SU-DHL-6 (cell line): ENCODE results near the gene PML.

ENCODE experiments used
- H2AFZ ChIP-seq: fragments of 200-600 bp; sonication (generic); 2 replicates; pipeline ENCODE4 v1.6.1; 2014; ENCODE audit warnings: low read depth, mild to moderate bottlenecking, moderate library complexity, mixed read lengths, antibody characterized with exemption, low read length; ENCODE audit not compliant: severe bottlenecking
- H3F3A ChIP-seq: fragments of 200-600 bp; shearing (Covaris generic); 2 replicates; pipeline ENCODE4 v1.6.0; 2016; ENCODE audit warnings: antibody characterized with exemption, mild to moderate bottlenecking; ENCODE audit not compliant: insufficient read depth
- H3K27ac ChIP-seq: fragments of 200-600 bp; sonication (generic); 2 replicates; pipeline ENCODE4 v1.5.1; 2016; ENCODE audit warnings: low read depth, mild to moderate bottlenecking, low read length, moderate library complexity, mixed read lengths
- H3K27me3 ChIP-seq: fragments of 200-600 bp; sonication (generic), shearing (Covaris generic); 2 replicates; pipeline ENCODE4 v1.6.0; 2014; ENCODE audit warnings: mild to moderate bottlenecking, low read length
- H3K36me3 ChIP-seq: fragments of 200-600 bp; sonication (generic); 2 replicates; pipeline ENCODE4 v1.6.1; 2014; ENCODE audit warnings: mild to moderate bottlenecking, low read length, mixed read lengths
- H3K4me2 ChIP-seq: fragments of 300-600, 200-600 bp; shearing (Covaris generic), sonication (generic); 2 replicates; pipeline ENCODE4 v1.6.0; 2014; ENCODE audit warnings: low read length, low read depth, mild to moderate bottlenecking; ENCODE audit not compliant: poor library complexity, severe bottlenecking
- H3K4me3 ChIP-seq: fragments of 200-600 bp; sonication (generic); 2 replicates; pipeline ENCODE4 v1.5.1; 2014; ENCODE audit warnings: antibody characterized with exemption, low read length, mild to moderate bottlenecking, mixed read lengths; ENCODE audit not compliant: insufficient read depth, poor library complexity, severe bottlenecking
- H3K79me2 ChIP-seq: fragments of 200-600 bp; sonication (generic); 2 replicates; pipeline ENCODE4 v1.6.1; 2014; ENCODE audit warnings: mild to moderate bottlenecking, low read length, moderate library complexity; ENCODE audit not compliant: insufficient read depth
- H3K9ac ChIP-seq: fragments of 200-600 bp; sonication (generic); 2 replicates; pipeline ENCODE4 v1.7.0; 2014; ENCODE audit warnings: mild to moderate bottlenecking, low read length
- H3K9me2 ChIP-seq: fragments of 200-600 bp; sonication (generic); replicated peaks from 2 replicates; pipeline ENCODE4 v1.6.1; 2014; ENCODE audit warnings: low read length; ENCODE audit not compliant: insufficient read depth
- H3K9me3 ChIP-seq: fragments of 200-600 bp; sonication (generic); 2 replicates; pipeline ENCODE4 v1.6.1; 2014; ENCODE audit warnings: low read length, mixed read lengths; ENCODE audit not compliant: insufficient read depth
- H4K20me1 ChIP-seq: fragments of 200-600 bp; sonication (generic); 2 replicates; pipeline ENCODE4 v1.6.1; 2014; ENCODE audit warnings: low read depth, mild to moderate bottlenecking, antibody characterized with exemption, low read length, moderate library complexity, mixed read lengths
- EZH2phosphoT487 ChIP-seq: fragments of 200-600 bp; sonication (generic), shearing (Covaris generic); conservative IDR thresholded peaks from 2 replicates; pipeline ENCODE4 v1.6.1; 2018; ENCODE audit warnings: mild to moderate bottlenecking, antibody characterized with exemption, low read length, moderate library complexity, mixed read lengths
- TF ChIP-seq, protein P1 (sequence below): fragments of 200-600 bp; sonication (generic); IDR thresholded peaks from one replicate; pipeline ENCODE4 v1.5.1; 2017; ENCODE audit warnings: antibody characterized with exemption, mild to moderate bottlenecking, low read length, moderate library complexity; ENCODE audit not compliant: insufficient read depth, poor library complexity, severe bottlenecking

The PML gene

DNA sequence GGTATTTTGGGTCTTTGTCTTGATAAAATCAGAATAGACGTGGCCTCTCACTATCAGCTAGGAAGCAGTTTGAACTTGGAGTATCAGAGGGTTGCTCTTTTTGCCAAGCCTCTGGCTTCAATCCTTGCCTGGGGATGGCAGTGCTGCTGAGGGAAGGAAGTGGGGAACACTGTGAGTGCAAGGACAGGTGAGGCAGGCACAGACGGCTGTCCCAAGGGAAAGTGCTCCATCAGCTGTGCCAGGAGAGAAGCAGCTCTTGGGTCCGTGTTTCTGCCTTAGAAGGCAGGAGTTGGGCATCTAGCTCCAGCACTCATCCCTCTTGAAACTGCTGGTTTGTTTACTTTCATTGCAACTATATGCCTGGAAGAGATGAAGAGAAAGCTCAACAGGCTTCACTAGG lies 33.2 kb downstream of the PML start:
- TF ChIP-seq EZH2phosphoT487: no peak
- Histone ChIP-seq H3K4me3 (no peak overlapping the region), H3K36me3 (peaks cover 2% of the 10 kb centered on the region; the same call in 1 of the 2 replicates), H3K27me3 (no peaks in the 10 kb centered on the region), H3K9me3 (no peaks in the 10 kb centered on the region), H3K9me2 (no peaks in the 10 kb centered on the region), H2AFZ (no peak overlapping the region), H3F3A (no peaks in the 10 kb centered on the region), H3K9ac (no peak overlapping the region), H3K27ac (no peak overlapping the region), H3K79me2 (no peaks in the 10 kb centered on the region), H4K20me1 (no peaks in the 10 kb centered on the region), H3K4me2 (no peak overlapping the region)

DNA sequence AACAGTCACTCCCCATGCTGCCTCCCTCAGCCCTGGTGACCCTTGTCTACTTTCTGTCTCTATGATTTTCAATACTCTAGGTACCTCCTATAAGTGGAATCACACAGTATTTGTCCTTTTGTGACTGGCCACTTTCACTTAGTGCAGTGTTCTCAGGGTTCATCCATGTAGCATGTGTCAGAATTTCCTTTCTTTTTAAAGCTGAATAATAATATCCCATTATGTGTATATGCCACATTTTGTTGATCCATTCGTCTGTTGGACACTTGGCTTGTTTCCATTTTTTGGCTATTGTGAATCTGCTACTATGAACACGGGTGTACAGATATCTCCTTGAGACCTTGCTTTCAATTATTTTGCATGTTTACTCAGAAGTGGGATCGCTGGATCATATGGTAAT lies 34.1 kb downstream of the PML start:
- Histone ChIP-seq H3K9me3 (no peaks in the 10 kb centered on the region), H3F3A (no peaks in the 10 kb centered on the region), H2AFZ (no peak overlapping the region), H3K79me2 (no peaks in the 10 kb centered on the region), H3K9me2 (no peaks in the 10 kb centered on the region), H3K4me2 (no peak overlapping the region), H3K27me3 (no peaks in the 10 kb centered on the region), H3K27ac (no peak overlapping the region), H4K20me1 (no peaks in the 10 kb centered on the region), H3K4me3 (no peak overlapping the region), H3K9ac (no peak overlapping the region), H3K36me3 (peaks cover 2% of the 10 kb centered on the region; the same call in 1 of the 2 replicates)
- TF ChIP-seq EZH2phosphoT487: no peak
- TF ChIP-seq, protein P1, sequence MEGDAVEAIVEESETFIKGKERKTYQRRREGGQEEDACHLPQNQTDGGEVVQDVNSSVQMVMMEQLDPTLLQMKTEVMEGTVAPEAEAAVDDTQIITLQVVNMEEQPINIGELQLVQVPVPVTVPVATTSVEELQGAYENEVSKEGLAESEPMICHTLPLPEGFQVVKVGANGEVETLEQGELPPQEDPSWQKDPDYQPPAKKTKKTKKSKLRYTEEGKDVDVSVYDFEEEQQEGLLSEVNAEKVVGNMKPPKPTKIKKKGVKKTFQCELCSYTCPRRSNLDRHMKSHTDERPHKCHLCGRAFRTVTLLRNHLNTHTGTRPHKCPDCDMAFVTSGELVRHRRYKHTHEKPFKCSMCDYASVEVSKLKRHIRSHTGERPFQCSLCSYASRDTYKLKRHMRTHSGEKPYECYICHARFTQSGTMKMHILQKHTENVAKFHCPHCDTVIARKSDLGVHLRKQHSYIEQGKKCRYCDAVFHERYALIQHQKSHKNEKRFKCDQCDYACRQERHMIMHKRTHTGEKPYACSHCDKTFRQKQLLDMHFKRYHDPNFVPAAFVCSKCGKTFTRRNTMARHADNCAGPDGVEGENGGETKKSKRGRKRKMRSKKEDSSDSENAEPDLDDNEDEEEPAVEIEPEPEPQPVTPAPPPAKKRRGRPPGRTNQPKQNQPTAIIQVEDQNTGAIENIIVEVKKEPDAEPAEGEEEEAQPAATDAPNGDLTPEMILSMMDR: no peak

DNA sequence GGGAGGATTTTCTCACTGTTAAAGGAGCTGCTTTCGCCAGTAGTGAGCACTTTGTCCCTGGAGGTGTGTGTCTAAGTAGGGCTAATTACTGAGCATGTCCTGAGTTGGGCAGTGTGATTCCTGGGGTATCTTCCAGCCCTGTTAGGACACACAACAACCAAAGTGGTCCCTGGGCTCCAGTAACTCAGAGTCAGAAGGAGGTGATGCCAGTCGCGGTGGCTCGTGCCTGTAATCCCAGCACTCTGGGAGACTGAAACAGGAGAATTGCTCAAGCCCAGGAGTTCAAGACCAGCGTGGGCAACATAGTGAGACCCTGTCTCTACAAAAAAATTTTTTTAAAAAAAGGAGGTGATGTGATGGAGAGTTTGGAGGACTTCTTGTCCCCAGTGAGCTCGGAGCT lies 37.5 kb downstream of the PML start:
- H3K36me3 ChIP-seq: peaks cover 2% of the 10 kb centered on the region; the same call in 1 of the 2 replicates
- no peaks in the 10 kb centered on the region for H3K79me2 ChIP-seq
- no peak overlapping the region for H3K4me3 ChIP-seq
- H3F3A ChIP-seq: no peaks in the 10 kb centered on the region
- no peak overlapping the region for H3K4me2 ChIP-seq
- no peak overlapping the region for H2AFZ ChIP-seq
- H3K27me3 ChIP-seq: no peaks in the 10 kb centered on the region
- H4K20me1 ChIP-seq: no peaks in the 10 kb centered on the region
- H3K27ac ChIP-seq: no peak overlapping the region
- TF ChIP-seq, protein P1: no peak
- TF ChIP-seq EZH2phosphoT487: no peak
- H3K9ac ChIP-seq: no peak overlapping the region
- no peaks in the 10 kb centered on the region for H3K9me3 ChIP-seq
- no peaks in the 10 kb centered on the region for H3K9me2 ChIP-seq

GRCh38 chr15:74032606-74033561 lies 38.4 kb downstream of the PML start:
- Histone ChIP-seq H3K4me2 (no peak overlapping the region), H3K79me2 (no peaks in the 10 kb centered on the region), H3K27ac (no peak overlapping the region), H3K9me2 (no peaks in the 10 kb centered on the region), H3F3A (no peaks in the 10 kb centered on the region), H3K27me3 (no peaks in the 10 kb centered on the region), H3K9me3 (no peaks in the 10 kb centered on the region), H3K9ac (no peak overlapping the region), H3K4me3 (no peak overlapping the region), H2AFZ (no peak overlapping the region), H4K20me1 (no peaks in the 10 kb centered on the region), H3K36me3 (peaks cover 2% of the 10 kb centered on the region; the same call in 1 of the 2 replicates)
- TF ChIP-seq EZH2phosphoT487: no peak
- TF ChIP-seq, protein P1: no peak
